ENCODE measurements around the gene PCSK1N.

The PCSK1N gene

GRCh38 chrX:48787505-48788443 lies 47.6 kb downstream of the PCSK1N start:
- no peak for DNase-seq

DNA sequence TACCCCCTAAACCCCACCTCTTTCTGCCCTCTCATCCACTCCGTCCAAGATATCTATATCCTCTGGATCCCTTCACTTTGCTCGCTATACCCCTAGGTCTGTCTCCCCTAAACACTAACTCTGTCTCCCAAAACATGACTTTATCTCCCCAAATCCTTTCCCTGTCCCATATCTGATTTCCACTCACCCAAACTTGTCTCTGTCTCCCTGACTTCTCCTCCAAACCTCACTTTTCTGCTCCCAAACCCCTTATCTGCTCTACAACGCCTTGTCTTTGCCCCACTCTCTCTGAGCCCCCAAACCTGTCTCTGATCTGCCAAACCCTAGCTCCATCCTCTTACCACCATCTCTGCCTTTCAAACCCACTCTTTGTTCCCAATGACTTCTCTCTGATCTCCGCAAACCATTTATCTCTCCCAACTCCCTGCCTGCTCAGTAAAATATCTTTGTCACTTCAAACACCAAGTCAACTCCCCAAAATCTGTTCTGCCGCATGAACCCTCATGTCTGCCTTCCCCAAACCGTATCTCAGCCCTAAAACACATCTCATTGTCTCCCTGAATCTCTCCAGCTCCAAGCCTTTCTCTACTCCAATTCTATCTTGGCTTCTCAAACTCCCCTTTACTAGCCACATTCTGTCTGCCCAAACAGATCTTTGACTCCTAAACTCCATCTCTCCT lies 48.4 kb downstream of the PCSK1N start:
- no peak for DNase-seq

- no peak for DNase-seq
These were observed 49.0 kb downstream of the PCSK1N start, which contains the start of gene GATA1 for GRCh38 chrX:48786341-48786800. TSS of gene GATA1 (plus strand) at chrX:48786590. CDS start at chrX:48791110, 4,520 bp downstream.

GRCh38 chrX:48785540-48786214 lies 49.7 kb downstream of the PCSK1N start:
- DNase-seq = no peak

GRCh38 chrX:48785186-48785539 lies 50.2 kb downstream of the PCSK1N start:
- DNase-seq = no peak

GRCh38 chrX:48784726-48785125 lies 50.7 kb downstream of the PCSK1N start:
- no peak for DNase-seq

GRCh38 chrX:48782795-48783194 lies 52.6 kb downstream of the PCSK1N start:
- no peak for DNase-seq

- no peak for DNase-seq
These were observed 53.2 kb downstream of the PCSK1N start for GRCh38 chrX:48782216-48782615.

GRCh38 chrX:48781705-48782104 lies 53.7 kb downstream of the PCSK1N start:
- no peak for DNase-seq

Measured in GDM1 (cell line).